GM12892 (cell line): Measurements from ENCODE around the gene CACNA1B.

Experiments used
- POLR2A ChIP-seq: IDR thresholded peaks from 2 replicates; pipeline ENCODE4 v1.6.1; 2011; ENCODE audit warnings: low read depth, low read length, control low read depth
- POLR2AphosphoS5 ChIP-seq: IDR thresholded peaks from 2 replicates; pipeline ENCODE4 v1.6.1; 2011; ENCODE audit warnings: low read depth, low read length, control low read depth

- TF ChIP-seq POLR2A (no peak), POLR2AphosphoS5 (no peak)
Observed at GRCh38 chr9:138020795-138021182, 143.2 kb downstream of the CACNA1B start.
